Astrocyte (in vitro differentiated cells and primary cell): Measurements from ENCODE around the gene SH3BP5L. TPM values are rescaled to one million over a fixed set of nuclear protein-coding genes. Genes with fewer than 3 reads are reported as not detected.

ENCODE experiments used
- DNase-seq: peaks from one replicate; pipeline ENCODE4 v3.0.0-alpha.2; 2010; ENCODE audit warnings: low read depth
- FAIRE-seq: peaks from 2 replicates; lab custom pipeline; 2011; peaks lifted over from hg19 to GRCh38; lab: Jason Lieb, UNC
- H2AFZ ChIP-seq: 2 replicates; pipeline ENCODE4 v1.6.0; 2012; ENCODE audit warnings: low read depth, low read length, inconsistent platforms
- H3K27ac ChIP-seq: 2 replicates; pipeline ENCODE4 v1.5.1; 2011; ENCODE audit warnings: low read depth, low read length, inconsistent platforms
- H3K27me3 ChIP-seq: 2 replicates; pipeline ENCODE4 v1.6.0; 2011; ENCODE audit warnings: low read length, inconsistent platforms; ENCODE audit not compliant: insufficient read depth
- H3K36me3 ChIP-seq: 2 replicates; pipeline ENCODE4 v1.5.1; 2011; ENCODE audit warnings: low read length, inconsistent platforms; ENCODE audit not compliant: insufficient read depth
- H3K4me1 ChIP-seq: 2 replicates; pipeline ENCODE4 v1.5.1; 2011; ENCODE audit warnings: low read length, inconsistent platforms; ENCODE audit not compliant: insufficient read depth
- H3K4me2 ChIP-seq: 2 replicates; pipeline ENCODE4 v1.6.0; 2012; ENCODE audit warnings: low read length, inconsistent platforms
- H3K4me3 ChIP-seq: 2 replicates; pipeline ENCODE4 v1.5.1; 2011; ENCODE audit warnings: low read depth, mild to moderate bottlenecking, low read length, inconsistent platforms; ENCODE audit not compliant: insufficient read depth
- H3K79me2 ChIP-seq: 2 replicates; pipeline ENCODE4 v1.6.0; 2012; ENCODE audit warnings: mild to moderate bottlenecking, low read length, inconsistent platforms; ENCODE audit not compliant: insufficient read depth
- H3K9ac ChIP-seq: 2 replicates; pipeline ENCODE4 v1.6.0; 2012; ENCODE audit warnings: mild to moderate bottlenecking, low read length, inconsistent platforms
- H3K9me3 ChIP-seq: 2 replicates; pipeline ENCODE4 v1.5.1; 2012; ENCODE audit warnings: low read depth, mild to moderate bottlenecking, low read length, inconsistent platforms; ENCODE audit not compliant: insufficient read depth
- H4K20me1 ChIP-seq: 2 replicates; pipeline ENCODE4 v1.6.0; 2012; ENCODE audit warnings: low read length, inconsistent platforms; ENCODE audit not compliant: insufficient read depth
- H3K27ac Mint-ChIP-seq: one replicate; pipeline ENCODE4 v1.8.0; 2021; ENCODE audit warnings: mild to moderate bottlenecking, mixed read lengths; ENCODE audit not compliant: unreplicated experiment
- H3K27me3 Mint-ChIP-seq: one replicate; pipeline ENCODE4 v1.8.0; 2021; ENCODE audit warnings: low read depth, mixed read lengths; ENCODE audit not compliant: unreplicated experiment
- H3K36me3 Mint-ChIP-seq: one replicate; pipeline ENCODE4 v1.8.0; 2021; ENCODE audit warnings: low read depth, mixed read lengths; ENCODE audit not compliant: unreplicated experiment
- H3K4me1 Mint-ChIP-seq: one replicate; pipeline ENCODE4 v1.8.0; 2021; ENCODE audit warnings: low read depth, mixed read lengths; ENCODE audit not compliant: unreplicated experiment
- H3K4me3 Mint-ChIP-seq: one replicate; pipeline ENCODE4 v1.8.0; 2021; ENCODE audit warnings: mild to moderate bottlenecking, moderate library complexity, mixed read lengths; ENCODE audit not compliant: unreplicated experiment
- H3K9me3 Mint-ChIP-seq: one replicate; pipeline ENCODE4 v1.8.0; 2021; ENCODE audit warnings: mild to moderate bottlenecking, mixed read lengths; ENCODE audit not compliant: unreplicated experiment
- CTCF ChIP-seq: IDR thresholded peaks from 2 replicates; pipeline ENCODE4 v1.5.1; 2011; ENCODE audit warnings: low read depth, mild to moderate bottlenecking, inconsistent platforms, low read length, moderate library complexity; ENCODE audit not compliant: insufficient read depth
- EZH2 ChIP-seq: IDR thresholded peaks from 2 replicates; pipeline ENCODE4 v1.6.1; 2012; ENCODE audit warnings: mild to moderate bottlenecking, low read length, inconsistent platforms; ENCODE audit not compliant: insufficient read depth
- total RNA-seq: library from RNA; stranded (reverse); gene quantifications from 2 replicates; pipeline ENCODE4 v1.2.1, GENCODE V29; 2021

SH3BP5L gene
- total RNA-seq, 1 donor from 2014 or later = 37.7 TPM

GRCh38 chr1:248828845-248829244 lies 3.1 kb upstream of the SH3BP5L start:
- H3K4me1 ChIP-seq = peaks cover 22% of the 10 kb centered on the region
- no peaks in the 10 kb centered on the region for H3K27me3 ChIP-seq
- H3K4me2 ChIP-seq = no peak overlapping the region
- no peaks in the 10 kb centered on the region for H3K27me3 Mint-ChIP-seq
- H3K4me3 ChIP-seq = no peak overlapping the region
- no peaks in the 10 kb centered on the region for H4K20me1 ChIP-seq
- H3K36me3 Mint-ChIP-seq = peaks cover 2% of the 10 kb centered on the region
- H3K9ac ChIP-seq = no peak overlapping the region
- TF ChIP-seq EZH2 (no peak), CTCF (no peak)
- peaks cover 19% of the 10 kb centered on the region for H3K79me2 ChIP-seq
- no peak for FAIRE-seq
- no peaks in the 10 kb centered on the region for H3K9me3 ChIP-seq
- peaks cover 7% of the 10 kb centered on the region for H3K36me3 ChIP-seq
- H3K9me3 Mint-ChIP-seq = peaks cover 4% of the 10 kb centered on the region
- peaks cover 16% of the 10 kb centered on the region for H3K4me1 Mint-ChIP-seq
- peak; percentile 78 for DNase-seq
- no peak overlapping the region for H3K4me3 Mint-ChIP-seq
- no peak overlapping the region for H3K27ac ChIP-seq
- no peak overlapping the region for H3K27ac Mint-ChIP-seq
- no peak overlapping the region for H2AFZ ChIP-seq

GRCh38 chr1:248825573-248825908 lies 174 bp downstream of the SH3BP5L start:
- H3K79me2 ChIP-seq = peaks cover 49% of the 10 kb centered on the region
- no peaks in the 10 kb centered on the region for H3K27me3 ChIP-seq
- peak overlapping the region; percentile 69 for H2AFZ ChIP-seq
- no peak for TF ChIP-seq CTCF
- no peak for TF ChIP-seq EZH2
- peak overlapping the region; percentile 82 for H3K4me3 ChIP-seq
- DNase-seq (no peak), FAIRE-seq (no peak)
- peaks cover 10% of the 10 kb centered on the region for H4K20me1 ChIP-seq
- Mint-ChIP-seq H3K27me3 (no peaks in the 10 kb centered on the region), H3K4me1 (peaks cover 47% of the 10 kb centered on the region), H3K4me3 (peak overlapping the region; percentile 90), H3K27ac (peak overlapping the region; percentile 96), H3K9me3 (no peaks in the 10 kb centered on the region), H3K36me3 (peaks cover 11% of the 10 kb centered on the region)
- H3K9ac ChIP-seq = peak overlapping the region; percentile 99
- H3K9me3 ChIP-seq = no peaks in the 10 kb centered on the region
- H3K27ac ChIP-seq = peak overlapping the region; percentile 99
- H3K4me1 ChIP-seq = peaks cover 49% of the 10 kb centered on the region
- peak overlapping the region; percentile 90 for H3K4me2 ChIP-seq
- H3K36me3 ChIP-seq = peaks cover 12% of the 10 kb centered on the region

GRCh38 chr1:248825136-248825535 lies 579 bp downstream of the SH3BP5L start:
- Mint-ChIP-seq H3K9me3 (no peaks in the 10 kb centered on the region), H3K4me1 (peaks cover 49% of the 10 kb centered on the region), H3K27me3 (no peaks in the 10 kb centered on the region), H3K27ac (peak overlapping the region; percentile 96), H3K36me3 (peaks cover 11% of the 10 kb centered on the region), H3K4me3 (peak overlapping the region; percentile 90)
- H3K36me3 ChIP-seq = peaks cover 16% of the 10 kb centered on the region
- peak overlapping the region; percentile 99 for H3K9ac ChIP-seq
- peak overlapping the region; percentile 99 for H3K27ac ChIP-seq
- FAIRE-seq = no peak
- peak overlapping the region; percentile 69 for H2AFZ ChIP-seq
- TF ChIP-seq EZH2 (no peak), CTCF (no peak)
- H3K4me2 ChIP-seq = peak overlapping the region; percentile 90
- DNase-seq = no peak
- no peaks in the 10 kb centered on the region for H3K27me3 ChIP-seq
- H3K4me1 ChIP-seq = peaks cover 53% of the 10 kb centered on the region
- peaks cover 10% of the 10 kb centered on the region for H4K20me1 ChIP-seq
- H3K4me3 ChIP-seq = peak overlapping the region; percentile 82
- H3K79me2 ChIP-seq = peaks cover 53% of the 10 kb centered on the region
- no peaks in the 10 kb centered on the region for H3K9me3 ChIP-seq
